Smooth muscle cell of bladder (primary cell): ENCODE results near the gene OR4D6. TPM values are rescaled to one million over a fixed set of nuclear protein-coding genes. Genes with fewer than 3 reads are reported as not detected.

ENCODE experiments used
- total RNA-seq: library from RNA; depleted of rRNA; stranded (reverse); fragments of >200 nt; gene quantifications from 2 replicates; pipeline ENCODE4 v1.2.3, GENCODE V29; 2014

OR4D6 gene
- total RNA-seq = not detected in 2 replicates

GRCh38 chr11:59456661-59457060, at the start of gene OR4D6:
Gene OR4D6, plus strand, starts transcription at chr11:59456961. Its CDS starts 0 bp downstream, at chr11:59456961.

GRCh38 chr11:59426361-59427067, 30.2 kb upstream of the OR4D6 start, which contains the start of gene OR5A2:
Gene OR5A2, minus strand, starts transcription at chr11:59426413. Its CDS starts 3,460 bp downstream, at chr11:59422953.

GRCh38 chr11:59436169-59436568, 20.6 kb upstream of the OR4D6 start, which contains the start of gene OR5A1:
Gene OR5A1, plus strand, starts transcription at chr11:59436469. Its CDS starts 6,700 bp downstream, at chr11:59443169.

GRCh38 chr11:59473015-59473414, 16.3 kb downstream of the OR4D6 start, which contains the start of gene OR4D10:
Gene OR4D10, plus strand, starts transcription at chr11:59473315. Its CDS starts 4,115 bp downstream, at chr11:59477430.

GRCh38 chr11:59503276-59503675, 46.5 kb downstream of the OR4D6 start, which contains the start of gene OR4D11:
Gene OR4D11, plus strand, starts transcription at chr11:59503576. Its CDS starts 0 bp downstream, at chr11:59503576.

Other genes starting within 250 kb of the OR4D6 start
- not detected in 2 replicates for gene MPEG1, start 244.0 kb upstream of the OR4D6 start, total RNA-seq
- gene OR5AN1, start 98.1 kb upstream of the OR4D6 start, total RNA-seq = not detected in 2 replicates
- not detected in 2 replicates for gene OR5A2, start 30.5 kb upstream of the OR4D6 start, total RNA-seq
- not detected in 2 replicates for gene OR5A1, start 20.5 kb upstream of the OR4D6 start, total RNA-seq
- gene OR4D10, start 16.4 kb downstream of the OR4D6 start, total RNA-seq = not detected in 2 replicates
- not detected in 2 replicates for gene OR4D11, start 46.6 kb downstream of the OR4D6 start, total RNA-seq
- gene OR4D9, start 54.6 kb downstream of the OR4D6 start, total RNA-seq = not detected in 2 replicates
- 27.6 and 29.7 TPM in 2 replicates for gene OSBP, start 158.8 kb downstream of the OR4D6 start, total RNA-seq
- 4.1 and 5.3 TPM in 2 replicates for gene PATL1, start 212.1 kb downstream of the OR4D6 start, total RNA-seq